ENCODE results near the gene RET. TPM values are rescaled to one million over a fixed set of nuclear protein-coding genes. Genes with fewer than 3 reads are reported as not detected.
A peak's percentile ranks its signal among the peaks of the same experiment; 100 is the strongest.

RET gene
- total RNA-seq, 2 donors from 2014 or later: not detected

DNA sequence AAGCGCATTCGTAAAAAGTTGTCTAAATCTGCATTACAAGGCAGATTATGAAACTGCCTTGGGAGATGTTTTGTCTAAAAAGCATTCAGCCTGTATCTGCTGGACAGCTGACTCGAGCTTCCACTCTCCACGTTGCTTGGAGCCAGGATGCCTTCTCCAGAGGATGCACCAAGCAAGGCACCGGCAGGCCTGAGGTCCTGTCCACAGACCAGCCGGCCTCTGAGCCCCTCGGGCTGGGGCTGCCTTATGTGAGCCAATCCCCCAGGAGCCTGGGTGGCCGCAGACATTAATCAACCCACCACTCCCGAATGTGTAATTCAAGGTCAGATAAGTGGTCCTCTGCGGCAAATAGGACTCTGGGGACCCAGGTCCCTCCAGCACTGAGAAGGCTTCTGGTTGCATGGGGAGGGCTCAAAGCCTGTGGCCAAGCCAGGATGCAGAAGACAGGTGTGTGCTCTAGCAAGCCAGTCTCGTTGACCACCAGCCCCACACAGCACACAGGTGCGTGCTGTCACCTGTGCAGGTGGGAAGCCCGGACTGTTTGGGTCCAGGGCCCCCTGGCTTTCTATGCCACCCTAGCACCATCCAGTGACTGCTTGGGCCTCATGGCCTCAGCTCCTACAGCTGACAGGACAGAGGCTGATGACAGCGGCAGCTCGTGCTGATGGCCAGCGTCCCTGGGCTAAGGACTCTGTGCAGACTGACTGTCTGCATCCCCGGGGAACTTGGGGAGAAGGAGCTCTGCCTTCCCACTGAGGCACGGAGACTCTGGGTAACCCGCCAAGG, 4.8 kb upstream of the RET start:
- no peaks in the 10 kb centered on the region for H3K9me3 Mint-ChIP-seq
- no peak overlapping the region for H3K27ac Mint-ChIP-seq
- no peak overlapping the region for H3K4me3 Mint-ChIP-seq
- H3K4me1 Mint-ChIP-seq (ENCODE audit: low read depth in 2 of 2): peaks cover 0 to 5% of the 10 kb centered on the region in 2 donors
- peaks cover 8% of the 10 kb centered on the region in 2 donors for H3K27me3 Mint-ChIP-seq
- no peak for ATAC-seq
- H3K36me3 Mint-ChIP-seq: no peaks in the 10 kb centered on the region
- no peak for DNase-seq (ENCODE audit: low spot score)

GRCh38 chr10:43073191-43073590, 3.7 kb upstream of the RET start:
- DNase-seq (ENCODE audit: low spot score): no peak
- Mint-ChIP-seq H3K27ac (no peak overlapping the region), H3K4me3 (no peak overlapping the region), H3K4me1 (ENCODE audit: low read depth in 2 of 2) (peaks cover 0 to 5% of the 10 kb centered on the region in 2 donors), H3K36me3 (no peaks in the 10 kb centered on the region), H3K9me3 (no peaks in the 10 kb centered on the region), H3K27me3 (peaks cover 8 to 9% of the 10 kb centered on the region in 2 donors)
- no peak for ATAC-seq

GRCh38 chr10:43073721-43074120, 3.1 kb upstream of the RET start:
- no peaks in the 10 kb centered on the region for H3K9me3 Mint-ChIP-seq
- no peak overlapping the region for H3K4me3 Mint-ChIP-seq
- no peak for DNase-seq (ENCODE audit: low spot score)
- no peak for ATAC-seq
- no peak overlapping the region for H3K27ac Mint-ChIP-seq
- H3K27me3 Mint-ChIP-seq: peaks cover 8 to 13% of the 10 kb centered on the region in 2 donors
- peaks cover 0 to 9% of the 10 kb centered on the region in 2 donors for H3K4me1 Mint-ChIP-seq (ENCODE audit: low read depth in 2 of 2)
- H3K36me3 Mint-ChIP-seq: no peaks in the 10 kb centered on the region

DNA sequence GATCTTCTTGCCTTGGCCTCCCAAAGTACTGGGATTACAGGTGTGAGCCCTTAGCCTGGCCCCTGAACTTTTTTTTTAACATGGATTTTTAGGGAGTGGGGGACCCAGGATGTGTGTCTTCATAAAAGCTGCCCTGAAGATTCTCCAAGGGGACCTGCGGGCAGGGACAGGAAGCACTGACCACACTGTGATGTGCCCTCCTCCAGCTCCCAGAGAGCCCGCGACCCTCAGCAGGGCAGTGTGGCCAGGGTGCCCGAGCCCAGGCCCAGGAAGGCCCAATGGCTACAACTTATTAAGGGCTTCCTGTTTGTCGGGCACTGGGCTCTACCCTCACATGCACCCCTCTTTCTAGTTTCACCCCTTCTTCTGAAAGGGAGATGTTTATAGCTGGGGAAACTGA, 2.5 kb upstream of the RET start:
- DNase-seq (ENCODE audit: low spot score) (no peak), ATAC-seq (no peak)
- Mint-ChIP-seq H3K4me1 (ENCODE audit: low read depth in 2 of 2) (peaks cover 0 to 13% of the 10 kb centered on the region in 2 donors), H3K4me3 (no peak overlapping the region), H3K27ac (no peak overlapping the region), H3K27me3 (peaks cover 12 to 17% of the 10 kb centered on the region in 2 donors), H3K9me3 (no peaks in the 10 kb centered on the region), H3K36me3 (no peaks in the 10 kb centered on the region)

- Mint-ChIP-seq H3K36me3 (no peaks in the 10 kb centered on the region), H3K4me1 (ENCODE audit: low read depth in 2 of 2) (peaks cover 0 to 13% of the 10 kb centered on the region in 2 donors), H3K27me3 (peaks cover 18 to 22% of the 10 kb centered on the region in 2 donors), H3K27ac (no peak overlapping the region), H3K4me3 (no peak overlapping the region), H3K9me3 (no peaks in the 10 kb centered on the region)
- ATAC-seq (no peak), DNase-seq (ENCODE audit: low spot score) (no peak)
Measured at GRCh38 chr10:43074827-43075611, 1.9 kb upstream of the RET start.

DNA sequence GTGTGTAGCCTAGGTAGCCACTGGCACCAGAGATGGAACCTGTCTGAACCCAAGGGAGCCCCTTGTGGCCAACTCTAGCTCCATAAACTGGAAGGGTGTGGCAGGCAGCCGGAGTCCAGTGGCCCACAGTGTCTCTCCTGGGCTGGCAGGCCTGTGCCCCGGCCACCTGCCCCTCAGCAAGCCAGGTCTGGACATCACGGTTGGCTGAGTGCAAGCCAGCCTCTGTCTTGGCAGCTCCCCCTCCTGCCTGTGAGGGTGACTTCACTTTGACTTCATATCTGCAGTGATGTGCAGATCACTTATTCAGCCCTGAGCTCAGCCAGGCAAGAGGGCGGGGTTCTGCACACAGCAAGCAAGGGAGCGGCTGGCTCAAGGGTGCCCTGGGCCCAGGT, 1.3 kb upstream of the RET start:
- Mint-ChIP-seq H3K4me1 (ENCODE audit: low read depth in 2 of 2) (peaks cover 0 to 13% of the 10 kb centered on the region in 2 donors), H3K4me3 (no peak overlapping the region), H3K36me3 (no peaks in the 10 kb centered on the region), H3K9me3 (no peaks in the 10 kb centered on the region), H3K27ac (no peak overlapping the region), H3K27me3 (peaks cover 19 to 22% of the 10 kb centered on the region in 2 donors)
- ATAC-seq: no peak
- DNase-seq (ENCODE audit: low spot score): no peak

DNA sequence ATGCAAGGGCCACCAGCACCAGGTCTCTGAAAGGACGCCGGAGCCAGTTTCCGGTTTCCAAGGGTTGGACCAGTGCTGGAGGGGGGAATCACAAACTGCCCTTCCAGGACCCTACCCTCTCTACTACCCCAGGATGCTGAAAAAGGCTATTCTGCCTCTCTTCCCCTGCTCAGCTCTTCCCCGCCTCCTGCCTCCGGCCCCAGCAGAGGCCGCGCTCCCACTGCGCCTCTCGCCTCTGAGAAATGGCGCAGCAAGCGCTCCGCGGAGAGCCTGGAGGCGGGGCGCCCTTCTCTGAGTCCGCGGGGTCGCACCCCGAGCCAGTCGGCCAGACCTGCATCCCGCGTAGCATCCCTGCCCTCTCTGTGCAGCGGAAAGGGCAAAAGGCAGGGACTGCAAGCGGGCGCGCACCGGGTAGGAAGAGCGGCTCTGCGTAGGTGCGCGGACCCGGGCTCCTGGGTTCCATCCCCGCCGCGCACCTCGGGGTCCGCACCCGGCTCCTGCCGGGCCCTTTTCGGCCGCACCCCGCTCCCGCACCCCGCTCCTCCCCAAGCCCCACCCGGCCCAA, 476 bp upstream of the RET start:
- Mint-ChIP-seq H3K4me3 (peak overlapping the region; percentile 21), H3K9me3 (no peaks in the 10 kb centered on the region), H3K4me1 (ENCODE audit: low read depth in 2 of 2) (peaks cover 0 to 13% of the 10 kb centered on the region in 2 donors), H3K27me3 (peaks cover 19 to 22% of the 10 kb centered on the region in 2 donors), H3K27ac (no peak overlapping the region), H3K36me3 (no peaks in the 10 kb centered on the region)
- ATAC-seq (no peak), DNase-seq (ENCODE audit: low spot score) (no peak)

GRCh38 chr10:43077421-43078171, 727 bp downstream of the RET start:
- peaks cover 19 to 22% of the 10 kb centered on the region in 2 donors for H3K27me3 Mint-ChIP-seq
- H3K36me3 Mint-ChIP-seq: no peaks in the 10 kb centered on the region
- no peak for DNase-seq (ENCODE audit: low spot score)
- no peak overlapping the region for H3K27ac Mint-ChIP-seq
- H3K4me1 Mint-ChIP-seq (ENCODE audit: low read depth in 2 of 2): peaks cover 0 to 13% of the 10 kb centered on the region in 2 donors
- no peak overlapping the region for H3K4me3 Mint-ChIP-seq
- no peaks in the 10 kb centered on the region for H3K9me3 Mint-ChIP-seq
- no peak for ATAC-seq

DNA sequence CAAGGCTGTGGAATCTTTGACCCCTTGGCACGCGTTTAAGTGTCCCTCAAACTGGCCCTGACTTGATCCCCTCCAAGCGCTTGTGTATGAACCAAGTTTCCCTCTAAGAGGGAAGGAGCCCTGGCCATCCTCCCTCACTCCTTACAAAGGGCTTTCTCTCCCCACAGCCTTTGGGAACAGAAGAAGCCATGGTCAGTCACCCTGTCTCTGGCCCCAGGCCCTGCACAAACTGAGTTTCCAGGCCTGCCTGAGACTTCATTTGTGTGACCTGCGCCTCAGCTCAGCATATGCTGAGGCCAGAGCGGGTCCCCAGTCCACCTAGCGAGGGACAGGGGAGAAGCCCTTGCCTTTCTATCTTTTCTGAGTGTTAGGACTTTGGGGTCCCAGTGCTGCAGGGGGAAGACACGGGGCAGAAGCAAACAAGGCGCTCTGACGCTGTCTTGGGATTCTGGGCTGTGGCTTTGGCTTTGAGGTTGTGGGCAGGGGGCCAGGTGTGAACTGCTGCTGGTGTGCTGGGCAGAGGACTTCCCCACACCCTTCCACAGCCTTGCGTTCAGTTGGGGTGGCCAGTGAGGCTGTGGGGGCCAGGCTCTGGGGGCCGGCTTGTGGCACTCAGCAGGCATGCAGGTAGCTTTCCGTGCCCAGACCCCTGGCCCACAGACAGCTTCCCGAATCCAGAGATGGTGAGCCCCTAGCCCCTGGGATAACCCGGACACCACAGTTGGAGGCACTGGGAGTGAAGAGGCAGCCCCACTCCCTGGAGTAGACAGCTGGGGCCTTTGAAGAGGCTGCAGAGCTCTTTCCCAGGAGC, 1.5 kb downstream of the RET start:
- peaks cover 0 to 13% of the 10 kb centered on the region in 2 donors for H3K4me1 Mint-ChIP-seq (ENCODE audit: low read depth in 2 of 2)
- H3K9me3 Mint-ChIP-seq: no peaks in the 10 kb centered on the region
- peaks cover 19 to 22% of the 10 kb centered on the region in 2 donors for H3K27me3 Mint-ChIP-seq
- no peak overlapping the region for H3K27ac Mint-ChIP-seq
- DNase-seq (ENCODE audit: low spot score) (no peak), ATAC-seq (no peak)
- H3K36me3 Mint-ChIP-seq: no peaks in the 10 kb centered on the region
- peak overlapping the region; percentile 38 for H3K4me3 Mint-ChIP-seq

DNA sequence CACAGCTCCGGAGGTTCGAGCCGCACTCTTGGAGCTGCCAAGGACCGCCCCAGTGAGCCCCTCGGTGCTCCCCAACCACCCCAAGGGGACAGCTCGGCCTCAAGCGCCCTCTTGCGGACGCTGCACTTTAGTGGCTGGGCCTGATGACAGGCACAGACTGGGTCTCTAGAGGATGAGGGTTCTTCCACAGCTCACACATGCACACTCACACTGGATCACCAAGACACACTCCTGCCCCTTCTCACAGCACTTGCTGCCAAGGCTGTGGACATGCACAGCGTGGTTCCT, 2.1 kb downstream of the RET start:
- DNase-seq (ENCODE audit: low spot score) (no peak), ATAC-seq (no peak)
- peaks cover 0 to 13% of the 10 kb centered on the region in 2 donors for H3K4me1 Mint-ChIP-seq (ENCODE audit: low read depth in 2 of 2)
- no peaks in the 10 kb centered on the region for H3K36me3 Mint-ChIP-seq
- H3K27ac Mint-ChIP-seq: no peak overlapping the region
- H3K27me3 Mint-ChIP-seq: peaks cover 19 to 22% of the 10 kb centered on the region in 2 donors
- no peaks in the 10 kb centered on the region for H3K9me3 Mint-ChIP-seq
- no peak overlapping the region for H3K4me3 Mint-ChIP-seq

GRCh38 chr10:43079856-43080255, 3.0 kb downstream of the RET start:
- H3K27me3 Mint-ChIP-seq: peaks cover 26% of the 10 kb centered on the region in 2 donors
- H3K27ac Mint-ChIP-seq: no peak overlapping the region
- no peak overlapping the region for H3K4me3 Mint-ChIP-seq
- ATAC-seq: no peak
- H3K36me3 Mint-ChIP-seq: no peaks in the 10 kb centered on the region
- no peaks in the 10 kb centered on the region for H3K9me3 Mint-ChIP-seq
- peaks cover 0 to 13% of the 10 kb centered on the region in 2 donors for H3K4me1 Mint-ChIP-seq (ENCODE audit: low read depth in 2 of 2)
- no peak for DNase-seq (ENCODE audit: low spot score)

GRCh38 chr10:43082087-43082486, 5.2 kb downstream of the RET start:
- Mint-ChIP-seq H3K9me3 (no peaks in the 10 kb centered on the region), H3K4me1 (ENCODE audit: low read depth in 2 of 2) (peaks cover 0 to 8% of the 10 kb centered on the region in 2 donors), H3K27me3 (peaks cover 17 to 18% of the 10 kb centered on the region in 2 donors), H3K36me3 (no peaks in the 10 kb centered on the region), H3K27ac (no peak overlapping the region), H3K4me3 (no peak overlapping the region)
- DNase-seq (ENCODE audit: low spot score) (no peak), ATAC-seq (no peak)

DNA sequence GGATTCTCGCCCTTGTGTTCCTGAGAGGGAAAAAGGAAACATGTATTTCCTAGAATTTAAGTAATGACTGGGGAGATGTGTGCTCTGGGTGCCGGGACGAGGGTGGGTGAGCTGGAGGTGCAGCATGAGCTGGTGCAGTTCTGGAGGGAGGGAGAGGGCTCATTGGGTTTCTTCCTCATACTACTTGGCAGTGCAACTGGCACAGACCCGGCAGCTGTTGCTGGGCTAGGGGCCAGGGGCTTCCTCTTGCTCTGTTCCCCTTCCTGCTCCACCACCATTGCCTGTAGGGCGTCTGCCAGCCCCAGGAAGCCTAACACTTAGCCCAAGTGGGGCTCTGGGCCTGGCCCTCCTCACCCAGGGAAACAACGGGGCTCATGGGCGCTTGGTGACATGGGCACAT, 5.9 kb downstream of the RET start:
- Mint-ChIP-seq H3K27ac (no peak overlapping the region), H3K4me1 (ENCODE audit: low read depth in 2 of 2) (peaks cover 3 to 10% of the 10 kb centered on the region in 2 donors), H3K4me3 (no peak overlapping the region), H3K9me3 (peaks cover 1% of the 10 kb centered on the region), H3K27me3 (peaks cover 17 to 18% of the 10 kb centered on the region in 2 donors), H3K36me3 (no peaks in the 10 kb centered on the region)
- DNase-seq (ENCODE audit: low spot score) (no peak), ATAC-seq (no peak)

Data from natural killer cell treated with Interleukin-12 subunit alpha and Interleukin-12 subunit beta and Interleukin-15 and Interleukin-18, amount 100 ng/mL, for 72 hours (primary cell).